HEK293 (cell line): Measurements from ENCODE around the gene C5orf63.

Experiments used
- CTCF ChIA-PET: fragments of 350-600 bp; formaldehyde crosslinking; extraction: SDS; loops from one replicate; lab custom pipeline; 2021; ENCODE audit warnings: antibody characterized with exemption; lab: Yijun Ruan, JAX
- POLR2A ChIA-PET: fragments of 300-600 bp; formaldehyde crosslinking; extraction: SDS; loops from one replicate; lab custom pipeline; 2020; ENCODE audit warnings: antibody characterized with exemption, inconsistent platforms; lab: Yijun Ruan, JAX
- H3K27ac ChIP-seq: fragments of 200-500 bp; sonication (Bioruptor generic); 2 replicates; pipeline ENCODE4 v1.5.1; 2014; ENCODE audit warnings: low read depth, low read length, control low read depth, inconsistent platforms; ENCODE audit errors: extremely low read depth
- H3K36me3 ChIP-seq, 2 experiments: fragments of 200-500 bp in 1 of 2; sonication (Bioruptor generic) in 1 of 2; 1 replicate in 1 of 2; 2 replicates in 1 of 2; pipeline ENCODE4 v1.5.1; 2014 to 2017; ENCODE audit warnings: inconsistent platforms in 2 of 2, low read length in 2 of 2; ENCODE audit not compliant: control insufficient read depth in 2 of 2, insufficient read depth in 1 of 2
- H3K4me1 ChIP-seq: fragments of 200-500 bp; sonication (Bioruptor generic); 2 replicates; pipeline ENCODE4 v1.5.1; 2014; ENCODE audit warnings: mild to moderate bottlenecking, low read length, inconsistent platforms; ENCODE audit not compliant: control insufficient read depth, insufficient read depth
- H3K4me3 ChIP-seq: 2 replicates; pipeline ENCODE4 v1.5.1; 2011; ENCODE audit warnings: low read depth, mild to moderate bottlenecking, control low read depth, low read length, moderate library complexity
- H3K9me3 ChIP-seq: fragments of 200-500 bp; sonication (Bioruptor generic); 2 replicates; pipeline ENCODE4 v1.5.1; 2014; ENCODE audit warnings: low read depth, low read length, inconsistent platforms; ENCODE audit not compliant: control insufficient read depth, insufficient read depth
- ATF2 ChIP-seq: fragments of 450-650 bp; formaldehyde crosslinking; IDR thresholded peaks from 2 replicates; pipeline ENCODE4 v1.5.1; 2016; ENCODE audit warnings: missing biosample characterization, missing genetic modification characterization, low read depth
- CTCF ChIP-seq: fragments of 450-650 bp; formaldehyde crosslinking; IDR thresholded peaks from 2 replicates; pipeline ENCODE4 v1.5.1; 2016; ENCODE audit warnings: missing biosample characterization, missing genetic modification characterization
- GLIS1 ChIP-seq: fragments of 450-650 bp; formaldehyde crosslinking; IDR thresholded peaks from 2 replicates; pipeline ENCODE4 v1.5.1; 2016; ENCODE audit warnings: missing biosample characterization, missing genetic modification characterization
- PRDM1 ChIP-seq: fragments of 450-650 bp; formaldehyde crosslinking; IDR thresholded peaks from 2 replicates; pipeline ENCODE4; 2016; ENCODE audit warnings: missing biosample characterization, missing genetic modification characterization
- SCRT1 ChIP-seq: fragments of 450-650 bp; formaldehyde crosslinking; IDR thresholded peaks from 2 replicates; pipeline ENCODE4 v1.5.1; 2016; ENCODE audit warnings: missing biosample characterization, missing genetic modification characterization, borderline replicate concordance
- SCRT2 ChIP-seq: fragments of 450-650 bp; formaldehyde crosslinking; IDR thresholded peaks from 2 replicates; pipeline ENCODE4 v1.5.1; 2016; ENCODE audit warnings: missing biosample characterization, missing genetic modification characterization
- YY2 ChIP-seq: fragments of 450-650 bp; formaldehyde crosslinking; IDR thresholded peaks from 2 replicates; pipeline ENCODE4 v1.5.1; 2016; ENCODE audit warnings: missing biosample characterization, missing genetic modification characterization
- ZIC2 ChIP-seq: fragments of 450-650 bp; formaldehyde crosslinking; IDR thresholded peaks from 2 replicates; pipeline ENCODE4 v1.5.1; 2016; ENCODE audit warnings: missing biosample characterization, missing genetic modification characterization
- ZNF157 ChIP-seq: fragments of 450-650 bp; formaldehyde crosslinking; IDR thresholded peaks from 2 replicates; pipeline ENCODE4 v1.5.1; 2016; ENCODE audit warnings: missing biosample characterization, missing genetic modification characterization
- ZNF335 ChIP-seq: fragments of 450-650 bp; formaldehyde crosslinking; conservative IDR thresholded peaks from 2 replicates; pipeline ENCODE4 v1.5.1; 2016; ENCODE audit warnings: missing biosample characterization, missing genetic modification characterization
- ZNF423 ChIP-seq: fragments of 450-650 bp; formaldehyde crosslinking; IDR thresholded peaks from 2 replicates; pipeline ENCODE4 v1.5.1; 2016; ENCODE audit warnings: missing biosample characterization, missing genetic modification characterization
- ZNF449 ChIP-seq: fragments of 450-650 bp; formaldehyde crosslinking; IDR thresholded peaks from 2 replicates; pipeline ENCODE4 v1.5.1; 2017; ENCODE audit warnings: missing biosample characterization, mild to moderate bottlenecking, missing genetic modification characterization, moderate library complexity
- ZNF76 ChIP-seq: fragments of 450-650 bp; formaldehyde crosslinking; IDR thresholded peaks from 2 replicates; pipeline ENCODE4; 2016; ENCODE audit warnings: low read depth, missing biosample characterization, missing genetic modification characterization, borderline replicate concordance
- ZNF777 ChIP-seq: fragments of 450-650 bp; formaldehyde crosslinking; IDR thresholded peaks from 2 replicates; pipeline ENCODE4 v1.5.1; 2017; ENCODE audit warnings: missing biosample characterization, missing genetic modification characterization, borderline replicate concordance
- ZSCAN23 ChIP-seq: fragments of 450-650 bp; formaldehyde crosslinking; IDR thresholded peaks from 2 replicates; pipeline ENCODE4 v1.5.1; 2016; ENCODE audit warnings: missing biosample characterization, missing genetic modification characterization
- ZSCAN5A ChIP-seq: fragments of 450-650 bp; formaldehyde crosslinking; IDR thresholded peaks from 2 replicates; pipeline ENCODE4 v1.5.1; 2016; ENCODE audit warnings: missing biosample characterization, missing genetic modification characterization

Gene C5orf63

DNA sequence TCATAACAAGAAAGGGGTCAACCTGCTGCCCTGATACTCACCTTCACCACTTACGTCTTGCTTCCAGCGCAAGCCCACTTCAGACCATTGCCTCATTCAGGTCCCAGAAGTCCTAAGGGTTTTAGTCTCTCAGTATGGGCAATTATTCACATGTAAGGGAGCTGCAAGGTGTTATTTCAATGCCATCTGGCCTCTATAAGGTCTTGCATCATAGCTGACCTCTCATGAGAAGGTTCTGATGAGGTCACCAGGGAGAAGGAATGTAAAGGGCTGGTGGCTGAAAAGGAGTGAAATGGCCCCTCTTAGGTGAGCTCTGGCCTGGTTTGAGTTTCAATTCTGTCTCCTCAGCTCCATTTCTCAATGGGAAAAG, 41.5 kb downstream of the C5orf63 start (continued):
- TF ChIP-seq CTCF (tag by site-specific recombination): no peak
- peak; percentile 43; the same call in 1 of the 2 replicates for TF ChIP-seq PRDM1 (tag by site-specific recombination)
- peak; percentile 78 for TF ChIP-seq ATF2 (tag by site-specific recombination)

DNA sequence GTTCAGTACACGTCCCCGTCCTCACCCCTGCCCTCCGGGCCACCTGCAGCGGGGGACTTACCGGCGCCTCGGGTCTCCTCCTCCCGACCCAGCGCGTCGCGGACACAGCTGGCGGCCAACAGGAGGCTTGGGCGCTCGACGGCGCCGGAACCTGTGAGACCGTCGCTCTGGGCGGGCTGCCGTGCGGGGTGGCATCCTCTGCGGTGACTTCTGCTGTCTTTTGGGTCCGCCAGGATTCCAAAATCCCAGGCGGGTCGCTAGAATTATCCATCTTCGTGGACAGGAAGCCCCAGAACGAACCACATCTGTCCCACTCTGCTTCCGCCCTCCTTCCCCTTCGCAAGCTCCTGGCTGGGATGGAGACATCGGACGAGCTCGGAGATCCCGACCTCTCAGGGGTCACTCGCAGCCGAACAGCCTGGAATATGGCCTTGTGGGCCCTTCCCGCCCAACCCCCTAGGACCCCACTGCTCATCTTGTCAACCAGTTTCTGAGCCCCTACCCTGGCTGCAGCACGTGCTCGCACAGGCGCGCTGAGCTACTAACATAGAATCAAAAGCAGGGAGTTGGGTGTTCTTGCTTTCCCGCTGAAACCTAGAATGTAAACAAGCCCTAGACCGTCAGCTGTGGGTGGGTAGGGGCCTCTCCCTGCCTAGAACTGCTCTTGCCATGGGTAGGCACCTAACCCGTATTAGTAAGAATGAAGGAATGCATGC, 42.0 kb downstream of the C5orf63 start:
- Histone ChIP-seq H3K27ac (peak overlapping the region; percentile 83), H3K4me1 (peaks cover 19% of the 10 kb centered on the region), H3K9me3 (no peaks in the 10 kb centered on the region), H3K4me3 (peak overlapping the region; percentile 70), H3K36me3 (no peaks in the 10 kb centered on the region)
- CTCF ChIA-PET: interaction anchor here (0.7 to 1.4 kb wide), 3 partner anchors 24 to 462 kb away, joined by 3 to 4 read pairs (median 3); no protein-coding TSS in a partner anchor
- POLR2A ChIA-PET: interaction anchor here (0.6 to 1.8 kb wide), 7 partner anchors 29 to 365 kb away, joined by 3 to 10 read pairs (median 5); no protein-coding TSS in a partner anchor
- TF ChIP-seq ZNF76 (tag by site-specific recombination) (no peak), ZSCAN5A (tag by site-specific recombination) (no peak), ZNF777 (tag by site-specific recombination) (0 out of 2 replicates have a peak, but pooled peaks have one; percentile 41), ZNF449 (tag by site-specific recombination) (peak; percentile 77), ZNF157 (tag by site-specific recombination) (no peak), ZNF335 (tag by site-specific recombination) (peak; percentile 38; the same call in 1 of the 2 replicates), ZSCAN23 (tag by site-specific recombination) (no peak), GLIS1 (tag by site-specific recombination) (0 out of 2 replicates have a peak, but pooled peaks have one; percentile 2), ZNF423 (tag by site-specific recombination) (no peak), SCRT1 (tag by site-specific recombination) (peak; percentile 54; the same call in 1 of the 2 replicates), ZIC2 (tag by site-specific recombination) (0 out of 2 replicates have a peak, but pooled peaks have one; percentile 45), YY2 (no peak), SCRT2 (tag by site-specific recombination) (peak; percentile 8; the same call in 1 of the 2 replicates)
